Measurements from ENCODE around the gene PRKCH.

GRCh38 chr14:61599942-61600341 lies 278.6 kb downstream of the PRKCH start:
- TF ChIP-seq EZH2phosphoT487 (IDR thresholded peaks at IDR 0.05; ENCODE audit: borderline replicate concordance) (no peak), CTCF (conservative IDR thresholded peaks at IDR 0.05; ENCODE audit: low read length) (no peak)

All from Loucy (cell line).